Fibroblast of pulmonary artery (primary cell): ENCODE data around the gene CACNG7.

Source experiments
- DNase-seq: peaks from one replicate; pipeline ENCODE4 v3.0.0-alpha.2; 2010; ENCODE audit warnings: low read depth
- H3K4me3 ChIP-seq: replicated peaks from 2 replicates; pipeline ENCODE4 v1.5.1; 2011; ENCODE audit warnings: low read depth, mild to moderate bottlenecking, control low read depth, low read length, moderate library complexity
- CTCF ChIP-seq: IDR thresholded peaks from 2 replicates; pipeline ENCODE4 v1.5.1; 2011; ENCODE audit warnings: mild to moderate bottlenecking, control low read depth, low read length, inconsistent platforms; ENCODE audit errors: missing control alignments

CACNG7 gene

GRCh38 chr19:53908935-53909415 is at the start of gene CACNG7:
TSS of gene CACNG7 (plus strand) at chr19:53909278. CDS start at chr19:53912832, 3,554 bp downstream.
- DNase-seq: peak; percentile 26
- no peak for TF ChIP-seq CTCF
- peak within 1 kb of the TSS; percentile 68 for H3K4me3 ChIP-seq

GRCh38 chr19:53864308-53864836 is 44.7 kb upstream of the CACNG7 start:
- DNase-seq: no peak
- no peak overlapping the region for H3K4me3 ChIP-seq
- no peak for TF ChIP-seq CTCF

- no peak for DNase-seq
- no peak for TF ChIP-seq CTCF
These were observed 43.6 kb upstream of the CACNG7 start for GRCh38 chr19:53865523-53865917.

GRCh38 chr19:53865918-53866864 is 42.9 kb upstream of the CACNG7 start:
- peak overlapping the region; percentile 48 for H3K4me3 ChIP-seq
- DNase-seq: peak; percentile 63
- no peak for TF ChIP-seq CTCF

More at GRCh38 chr19:53865523-53865917, 43.6 kb upstream of the CACNG7 start:
- peak overlapping the region; percentile 48 for H3K4me3 ChIP-seq

GRCh38 chr19:53866865-53867224 is 42.2 kb upstream of the CACNG7 start:
- H3K4me3 ChIP-seq: peak overlapping the region; percentile 48
- DNase-seq: no peak
- no peak for TF ChIP-seq CTCF

- peak; percentile 99 for DNase-seq
- peak within 1 kb of the TSS; percentile 97 for H3K4me3 ChIP-seq
- TF ChIP-seq CTCF: no peak
These were observed 41.6 kb upstream of the CACNG7 start, which contains the start of gene MYADM for GRCh38 chr19:53867225-53868090. TSS of gene MYADM (plus strand) at chr19:53867883. CDS start at chr19:53873530, 5,647 bp downstream.
